HG03159 (cell line): ENCODE measurements around the gene LMBR1L.
"Not testable (repeated sequence)": the region's sequence is repeated elsewhere in the genome, so short reads cannot be mapped to it uniquely, and the experiment has no call there.

ENCODE experiments used
- ATAC-seq: cut with Tn5 transposase; IDR thresholded peaks from one replicate; pipeline ENCODE4 v1.9.1; 2021; ENCODE audit warnings: mild to moderate bottlenecking, moderate library complexity; ENCODE audit not compliant: unreplicated experiment

Gene LMBR1L

GRCh38 chr12:49088932-49089330, 21.7 kb downstream of the LMBR1L start:
- no peak for ATAC-seq

DNA sequence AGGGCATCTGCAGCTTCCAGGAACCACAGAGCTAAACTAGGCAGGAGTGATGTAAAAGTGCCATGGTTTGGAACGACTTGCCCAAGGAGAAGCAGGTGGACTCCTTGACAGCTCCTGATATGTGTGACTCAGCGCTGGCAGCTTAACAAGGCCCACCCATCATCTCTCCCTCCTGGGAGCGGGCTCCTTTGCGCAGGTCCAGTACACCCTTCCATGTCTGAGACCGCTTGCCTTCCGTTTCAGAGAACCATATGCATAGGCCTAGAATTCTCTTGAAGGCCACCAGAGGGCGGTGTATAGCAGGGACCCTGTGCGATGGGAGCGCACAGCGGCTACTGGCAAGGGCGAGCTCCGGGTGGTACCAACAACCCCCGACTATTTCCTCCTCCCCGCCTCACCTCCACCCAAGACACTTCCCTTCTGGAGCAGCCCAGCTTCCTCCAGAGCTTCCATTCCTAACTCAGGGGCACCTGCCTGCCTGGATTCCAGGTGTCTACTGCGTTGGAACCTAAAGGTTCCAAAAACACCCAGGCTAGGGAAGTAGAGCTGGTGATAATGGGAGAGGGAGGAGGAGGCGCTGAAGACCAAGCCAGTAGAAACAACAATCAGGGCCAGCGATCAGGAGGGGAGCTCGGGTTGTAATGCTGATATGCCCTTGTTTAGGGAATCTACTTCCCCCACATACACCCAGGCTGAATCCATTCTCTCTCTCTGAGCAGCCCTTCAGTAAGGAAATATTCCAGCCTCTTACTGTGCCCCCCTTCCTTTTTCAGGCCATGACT, 22.3 kb downstream of the LMBR1L start:
- ATAC-seq = peak; percentile 83

DNA sequence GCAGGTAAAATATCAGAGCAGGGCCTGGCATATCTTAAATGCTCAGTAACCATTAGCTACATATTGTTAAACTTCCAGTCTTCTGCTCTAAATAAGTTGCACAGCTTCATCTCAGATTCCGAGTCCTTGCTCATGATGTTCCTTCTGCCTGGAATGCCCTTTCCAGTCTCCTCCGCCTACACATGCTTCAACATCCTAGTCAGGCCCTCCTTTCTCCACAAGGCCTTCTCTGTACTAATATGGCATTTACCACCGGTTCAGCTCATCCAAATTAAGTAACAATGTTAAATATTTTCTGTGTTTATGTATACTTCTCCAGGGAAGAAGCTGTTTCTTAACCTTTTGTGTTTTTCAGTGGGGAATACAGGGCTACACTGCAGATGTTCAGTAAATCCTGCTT, 24.5 kb downstream of the LMBR1L start:
- ATAC-seq = no peak

DNA sequence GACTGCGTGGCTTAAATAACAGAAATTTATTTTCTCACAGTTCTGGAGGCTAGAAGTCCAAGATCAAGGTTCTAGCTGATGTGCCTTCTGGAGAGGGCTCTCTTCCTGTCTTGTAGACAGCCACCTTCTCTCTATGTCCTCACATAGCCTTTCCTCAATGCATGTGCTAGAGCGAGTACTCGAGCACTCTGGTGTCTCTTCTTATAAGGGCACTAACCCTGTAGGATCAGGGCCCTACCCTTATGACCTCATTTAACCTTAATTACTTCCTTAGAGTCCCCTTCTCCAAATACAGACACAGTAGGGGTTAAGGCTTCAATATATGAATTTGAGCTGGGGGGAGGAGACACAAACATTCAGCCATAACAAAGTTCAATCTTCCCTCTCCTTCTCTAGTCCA, 26.2 kb downstream of the LMBR1L start:
- ATAC-seq = no peak

- ATAC-seq = no peak
These were observed 30.9 kb downstream of the LMBR1L start for GRCh38 chr12:49079793-49080192.

- ATAC-seq = no peak
These were observed 39.7 kb downstream of the LMBR1L start for GRCh38 chr12:49070971-49071370.

GRCh38 chr12:49069507-49070346, 40.9 kb downstream of the LMBR1L start, which contains the start of gene RHEBL1:
RHEBL1 (minus strand) TSS chr12:49069979; CDS start chr12:49069785, 194 bp downstream.
- peak; percentile 98 for ATAC-seq

DNA sequence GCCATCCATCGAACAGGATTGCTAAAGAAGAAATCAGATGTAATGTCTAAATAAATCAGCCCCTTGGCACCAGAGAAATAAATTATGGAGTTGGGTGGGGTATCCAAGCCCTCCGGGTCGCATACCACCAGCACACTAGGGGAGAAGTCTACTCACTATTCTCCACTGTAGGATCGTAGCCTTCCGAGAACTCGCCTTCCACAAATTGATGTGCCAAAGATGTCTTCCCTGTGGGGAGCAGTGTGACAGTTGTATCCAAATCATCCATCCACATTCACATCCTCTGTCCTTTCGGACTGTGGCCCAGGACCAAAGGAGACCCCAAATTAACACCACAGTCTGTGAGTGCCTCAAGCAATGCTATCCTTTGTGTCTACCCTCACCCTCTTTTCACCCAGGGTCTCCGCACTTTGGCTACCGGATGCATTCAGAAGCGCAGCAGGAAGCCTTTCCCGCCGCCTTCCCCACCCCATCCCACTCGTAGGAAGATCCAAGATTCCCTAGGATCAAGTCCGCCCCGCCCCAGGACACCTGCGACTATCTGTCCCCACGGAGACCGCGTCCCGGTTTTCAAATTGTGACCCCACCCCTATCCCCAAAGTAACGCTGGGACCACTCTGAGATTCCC, 41.7 kb downstream of the LMBR1L start:
- ATAC-seq = no peak

DNA sequence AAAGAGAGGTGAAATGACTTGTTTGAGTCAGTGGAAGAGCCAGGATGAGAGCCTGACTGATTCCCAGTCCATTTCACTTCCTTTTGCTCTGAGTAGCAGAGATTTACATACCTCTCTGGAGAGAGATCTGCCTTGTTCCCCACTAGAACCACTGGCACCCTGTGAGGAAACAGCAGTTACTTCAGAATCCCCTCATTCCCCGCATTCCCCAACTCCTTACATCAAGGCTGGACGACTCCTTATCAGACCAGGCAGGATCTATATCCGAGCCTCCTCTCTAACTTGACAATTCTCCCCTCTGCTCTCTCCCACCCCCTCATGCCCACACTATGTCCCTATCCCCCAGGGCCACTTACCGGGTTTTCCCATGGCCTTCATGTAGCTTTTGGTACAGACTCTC, 44.5 kb downstream of the LMBR1L start:
- no peak for ATAC-seq

DNA sequence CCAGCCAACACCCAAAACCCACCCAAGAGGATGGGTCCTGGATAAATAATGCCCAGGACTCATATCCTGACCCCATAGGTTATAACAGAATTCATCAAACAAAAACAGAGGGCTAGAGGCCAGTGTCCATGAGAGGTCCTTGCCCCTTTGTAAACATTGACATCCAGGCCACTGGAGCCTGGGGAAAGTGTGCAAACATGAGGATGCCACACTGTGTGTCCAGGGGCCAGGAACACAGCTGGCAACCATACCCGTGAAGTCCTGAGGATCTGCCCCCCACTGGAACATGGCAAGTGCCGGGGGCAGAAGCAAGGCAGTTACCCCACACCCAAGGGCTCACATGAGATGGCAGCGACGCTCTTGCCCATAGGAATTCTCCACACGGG, 45.9 kb downstream of the LMBR1L start:
- no peak for ATAC-seq

DNA sequence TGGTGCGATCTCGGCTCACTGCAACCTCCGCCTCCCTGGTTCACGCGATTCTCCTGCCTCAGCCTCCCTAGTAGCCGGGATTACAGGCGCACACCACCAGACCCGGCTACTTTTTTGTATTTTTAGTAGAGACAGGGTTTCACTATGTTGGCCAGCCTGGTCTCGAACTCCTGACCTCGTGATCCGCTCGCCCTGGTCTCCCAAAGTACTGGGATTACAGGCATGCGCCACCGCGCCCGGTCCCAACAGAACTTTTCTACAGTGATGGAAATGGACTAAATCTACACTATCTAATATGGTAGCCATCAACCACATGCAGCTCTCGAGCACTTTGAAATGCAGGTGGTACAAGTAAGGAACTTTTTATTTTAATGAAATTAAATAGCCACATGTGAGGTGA, 48.7 kb downstream of the LMBR1L start:
- ATAC-seq = not testable (repeated sequence)

- ATAC-seq = no peak
These were observed 49.4 kb downstream of the LMBR1L start for GRCh38 chr12:49061157-49061650.

- ATAC-seq = peak; percentile 52
These were observed 50.1 kb downstream of the LMBR1L start, which contains the start of gene KMT2D for GRCh38 chr12:49060237-49061156. KMT2D (minus strand) TSS chr12:49060794; CDS start chr12:49055324, 5,470 bp downstream.

DNA sequence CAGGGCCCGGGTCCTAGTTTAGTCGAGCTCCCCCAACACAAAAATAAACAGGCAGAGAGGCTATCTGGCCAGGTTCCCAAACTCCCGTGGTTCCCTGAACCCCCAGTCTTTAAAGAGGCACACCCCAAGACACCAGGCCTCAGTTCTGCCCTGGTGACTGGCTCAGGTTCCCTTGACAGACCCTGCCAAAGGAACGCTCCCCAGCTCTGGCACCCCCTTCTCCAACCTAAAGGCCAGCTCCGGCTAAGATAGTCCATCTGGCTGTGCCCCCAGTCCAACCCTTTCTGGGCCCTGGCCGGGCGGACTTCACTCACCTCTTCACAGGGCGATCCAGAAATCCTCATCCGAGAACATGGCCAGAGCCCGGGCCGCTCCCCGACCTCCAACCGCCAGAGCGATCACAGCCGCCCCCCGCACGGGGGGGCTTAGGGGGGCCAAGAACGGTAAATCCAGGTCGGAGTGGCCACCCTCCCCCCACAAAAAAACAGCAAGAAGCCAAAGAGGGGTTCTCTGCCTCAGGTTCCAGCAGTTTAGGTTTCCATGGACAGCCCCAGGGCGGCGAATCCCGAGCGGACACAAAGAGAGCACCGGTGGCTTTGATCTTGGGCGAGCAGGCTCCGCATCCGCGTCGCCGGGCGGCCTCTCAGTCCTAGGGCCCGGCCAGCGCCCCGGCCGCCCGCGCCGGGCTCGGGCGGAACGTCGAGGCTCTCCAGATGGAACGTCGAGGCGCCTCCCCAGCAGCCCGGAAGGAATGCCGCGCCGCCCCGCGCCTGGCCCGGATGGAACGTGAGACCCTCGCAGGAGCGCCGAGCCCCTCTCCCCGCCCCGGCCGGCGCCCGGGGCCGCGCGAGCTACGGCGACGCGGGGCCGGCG, 51.1 kb downstream of the LMBR1L start:
- peak; percentile 12 for ATAC-seq

DNA sequence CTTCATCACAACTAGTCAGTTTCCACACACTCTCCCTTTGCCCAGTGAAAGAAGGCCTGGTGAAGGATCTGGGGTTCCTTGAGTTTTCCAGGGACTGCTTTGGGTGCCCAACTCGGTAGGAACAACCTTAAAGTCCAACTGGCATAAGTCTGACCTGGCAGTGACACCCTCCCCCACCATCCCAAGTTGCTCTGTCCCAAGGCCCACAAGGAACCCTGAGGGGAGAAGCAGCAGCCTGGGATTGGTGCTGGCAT, 51.7 kb downstream of the LMBR1L start:
- ATAC-seq = no peak

DNA sequence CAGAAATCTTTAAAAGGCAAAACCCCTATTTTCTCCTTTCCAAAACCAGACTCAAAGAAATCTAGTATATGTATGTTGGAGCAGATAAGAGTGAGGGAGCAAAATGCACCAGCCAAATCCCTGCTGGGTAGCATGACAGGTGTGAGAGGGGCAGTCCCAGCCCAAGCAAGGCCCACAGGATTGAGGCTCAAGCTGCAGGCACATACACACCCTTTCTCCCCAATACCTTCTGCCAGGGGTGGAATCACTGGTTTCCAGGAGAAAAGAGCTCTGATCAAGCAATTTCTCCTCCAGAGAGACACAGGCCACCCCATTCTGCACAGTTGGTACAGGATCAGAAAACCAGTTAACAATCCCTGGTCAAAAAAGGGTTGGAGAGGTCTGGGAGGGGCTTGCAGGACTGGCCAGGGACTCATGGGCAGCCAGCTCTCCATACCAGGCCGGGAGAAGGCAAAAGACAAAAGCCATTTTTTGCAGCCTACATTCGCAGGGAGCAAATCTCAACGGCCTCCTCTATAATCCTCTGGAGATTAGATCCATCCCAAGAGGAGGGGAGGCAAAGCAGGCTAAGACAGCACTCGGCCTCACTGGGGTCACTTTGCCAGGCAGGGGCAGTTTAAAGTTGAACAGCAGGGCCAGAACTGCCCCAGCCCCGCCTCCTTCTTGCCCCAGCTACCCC, 52.1 kb downstream of the LMBR1L start:
- no peak for ATAC-seq

GRCh38 chr12:49057888-49058287, 52.8 kb downstream of the LMBR1L start:
- no peak for ATAC-seq

GRCh38 chr12:49055978-49056754, 54.5 kb downstream of the LMBR1L start:
- ATAC-seq = peak; percentile 61
